Measurements from ENCODE around the gene AKAP13.

AKAP13 gene

DNA sequence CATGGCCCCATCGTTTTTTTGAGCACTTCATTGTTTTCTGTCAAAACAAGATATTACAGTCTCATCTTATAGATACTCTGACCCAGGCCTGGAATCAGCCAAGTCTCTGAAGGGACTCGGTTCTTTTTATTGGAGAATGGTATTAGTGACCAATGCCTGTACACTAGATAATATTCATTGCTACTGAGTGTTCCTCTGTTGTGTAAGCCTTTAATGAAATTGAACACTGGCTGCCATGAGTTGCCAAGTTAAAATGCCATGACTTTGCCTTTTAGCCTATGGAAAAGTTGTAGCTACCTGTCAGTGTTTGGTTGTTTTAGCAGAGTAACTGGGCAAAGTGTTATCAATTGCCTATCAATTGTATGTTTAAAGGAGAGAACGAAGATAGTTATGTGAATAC is 134.0 kb downstream of the AKAP13 start:
- Histone ChIP-seq H3K36me3 (ENCODE audit: low read length) (peaks cover 2% of the 10 kb centered on the region; the same call in 1 of the 2 replicates), H3K9me2 (replicated peaks; ENCODE audit: insufficient read depth, low read length) (no peaks in the 10 kb centered on the region), H4K20me1 (ENCODE audit: low read depth, low read length) (peaks cover 37% of the 10 kb centered on the region), H3K9ac (ENCODE audit: low read length) (no peak overlapping the region), H3K4me3 (ENCODE audit: insufficient read depth, low read length, poor library complexity, severe bottlenecking) (no peak overlapping the region), H3K9me3 (ENCODE audit: insufficient read depth, low read length) (no peaks in the 10 kb centered on the region), H3K4me2 (ENCODE audit: low read depth, low read length, poor library complexity, severe bottlenecking) (no peak overlapping the region), H3K79me2 (ENCODE audit: insufficient read depth, low read length) (peaks cover 80% of the 10 kb centered on the region), H3K27ac (ENCODE audit: low read depth, low read length) (no peak overlapping the region), H2AFZ (ENCODE audit: low read depth, low read length, severe bottlenecking) (no peak overlapping the region), H3K27me3 (ENCODE audit: low read length) (no peaks in the 10 kb centered on the region), H3F3A (ENCODE audit: insufficient read depth) (peaks cover 4% of the 10 kb centered on the region)
- no peak for TF ChIP-seq EZH2phosphoT487 (conservative IDR thresholded peaks at IDR 0.05; ENCODE audit: low read length)
- TF ChIP-seq, protein P1, sequence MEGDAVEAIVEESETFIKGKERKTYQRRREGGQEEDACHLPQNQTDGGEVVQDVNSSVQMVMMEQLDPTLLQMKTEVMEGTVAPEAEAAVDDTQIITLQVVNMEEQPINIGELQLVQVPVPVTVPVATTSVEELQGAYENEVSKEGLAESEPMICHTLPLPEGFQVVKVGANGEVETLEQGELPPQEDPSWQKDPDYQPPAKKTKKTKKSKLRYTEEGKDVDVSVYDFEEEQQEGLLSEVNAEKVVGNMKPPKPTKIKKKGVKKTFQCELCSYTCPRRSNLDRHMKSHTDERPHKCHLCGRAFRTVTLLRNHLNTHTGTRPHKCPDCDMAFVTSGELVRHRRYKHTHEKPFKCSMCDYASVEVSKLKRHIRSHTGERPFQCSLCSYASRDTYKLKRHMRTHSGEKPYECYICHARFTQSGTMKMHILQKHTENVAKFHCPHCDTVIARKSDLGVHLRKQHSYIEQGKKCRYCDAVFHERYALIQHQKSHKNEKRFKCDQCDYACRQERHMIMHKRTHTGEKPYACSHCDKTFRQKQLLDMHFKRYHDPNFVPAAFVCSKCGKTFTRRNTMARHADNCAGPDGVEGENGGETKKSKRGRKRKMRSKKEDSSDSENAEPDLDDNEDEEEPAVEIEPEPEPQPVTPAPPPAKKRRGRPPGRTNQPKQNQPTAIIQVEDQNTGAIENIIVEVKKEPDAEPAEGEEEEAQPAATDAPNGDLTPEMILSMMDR (IDR thresholded peaks at IDR 0.05; ENCODE audit: insufficient read depth, low read length, poor library complexity, severe bottlenecking) = no peak

DNA sequence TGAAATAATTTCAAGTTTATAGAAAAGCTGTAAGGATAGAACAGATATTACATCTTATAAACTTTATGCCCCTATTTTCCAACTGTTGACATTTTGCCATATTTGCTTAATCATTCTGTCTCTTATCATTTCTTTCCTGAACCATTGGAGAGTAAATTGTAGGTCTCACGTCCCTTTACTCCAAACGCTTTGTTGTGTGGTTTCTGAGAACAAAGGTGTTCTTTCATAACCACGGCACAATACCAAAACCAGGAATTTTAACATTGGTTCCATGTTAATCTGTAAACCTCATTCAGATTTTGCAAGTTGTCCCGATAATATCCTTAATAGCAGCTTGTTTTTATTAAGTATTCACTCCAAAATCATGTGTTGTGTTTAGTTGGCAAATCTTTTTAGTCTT is 134.8 kb downstream of the AKAP13 start:
- peaks cover 4% of the 10 kb centered on the region; the same call in 1 of the 2 replicates for H3F3A ChIP-seq (ENCODE audit: insufficient read depth)
- peaks cover 40% of the 10 kb centered on the region for H4K20me1 ChIP-seq (ENCODE audit: low read depth, low read length)
- H3K36me3 ChIP-seq (ENCODE audit: low read length) = peaks cover 2% of the 10 kb centered on the region; the same call in 1 of the 2 replicates
- no peak overlapping the region for H3K4me2 ChIP-seq (ENCODE audit: low read depth, low read length, poor library complexity, severe bottlenecking)
- H2AFZ ChIP-seq (ENCODE audit: low read depth, low read length, severe bottlenecking) = no peak overlapping the region
- peaks cover 80% of the 10 kb centered on the region for H3K79me2 ChIP-seq (ENCODE audit: insufficient read depth, low read length)
- no peak overlapping the region for H3K9ac ChIP-seq (ENCODE audit: low read length)
- no peak overlapping the region for H3K4me3 ChIP-seq (ENCODE audit: insufficient read depth, low read length, poor library complexity, severe bottlenecking)
- no peaks in the 10 kb centered on the region for H3K9me3 ChIP-seq (ENCODE audit: insufficient read depth, low read length)
- H3K9me2 ChIP-seq (replicated peaks; ENCODE audit: insufficient read depth, low read length) = no peaks in the 10 kb centered on the region
- H3K27ac ChIP-seq (ENCODE audit: low read depth, low read length) = no peak overlapping the region
- no peak for TF ChIP-seq EZH2phosphoT487 (conservative IDR thresholded peaks at IDR 0.05; ENCODE audit: low read length)
- TF ChIP-seq, protein P1 (IDR thresholded peaks at IDR 0.05; ENCODE audit: insufficient read depth, low read length, poor library complexity, severe bottlenecking) = no peak
- no peaks in the 10 kb centered on the region for H3K27me3 ChIP-seq (ENCODE audit: low read length)

DNA sequence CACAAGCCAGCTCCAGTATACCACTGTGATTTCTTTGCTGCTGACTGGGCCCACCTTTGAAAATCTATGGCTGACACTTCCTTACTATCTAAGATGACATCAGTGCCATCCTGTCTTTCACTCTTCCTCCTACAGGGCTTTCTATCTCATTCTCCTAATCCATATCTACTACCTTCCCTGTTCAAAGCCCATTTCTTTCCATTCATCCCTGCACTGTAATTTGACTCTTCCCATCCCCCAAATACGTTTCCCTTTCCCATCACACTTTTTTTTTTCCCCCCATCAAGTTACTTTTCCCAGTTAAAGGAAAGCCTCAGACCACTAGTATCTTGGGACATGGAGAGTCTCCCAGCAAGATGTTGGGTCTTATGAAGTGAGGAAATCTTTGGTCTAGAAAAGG is 136.7 kb downstream of the AKAP13 start:
- H3K4me2 ChIP-seq (ENCODE audit: low read depth, low read length, poor library complexity, severe bottlenecking) = no peak overlapping the region
- no peak overlapping the region for H2AFZ ChIP-seq (ENCODE audit: low read depth, low read length, severe bottlenecking)
- H3K27ac ChIP-seq (ENCODE audit: low read depth, low read length) = no peak overlapping the region
- no peaks in the 10 kb centered on the region for H3K9me3 ChIP-seq (ENCODE audit: insufficient read depth, low read length)
- peaks cover 80% of the 10 kb centered on the region for H3K79me2 ChIP-seq (ENCODE audit: insufficient read depth, low read length)
- peaks cover 2% of the 10 kb centered on the region; the same call in 1 of the 2 replicates for H3F3A ChIP-seq (ENCODE audit: insufficient read depth)
- H4K20me1 ChIP-seq (ENCODE audit: low read depth, low read length) = peaks cover 24% of the 10 kb centered on the region
- no peaks in the 10 kb centered on the region for H3K9me2 ChIP-seq (replicated peaks; ENCODE audit: insufficient read depth, low read length)
- H3K4me3 ChIP-seq (ENCODE audit: insufficient read depth, low read length, poor library complexity, severe bottlenecking) = no peak overlapping the region
- H3K9ac ChIP-seq (ENCODE audit: low read length) = no peak overlapping the region
- no peaks in the 10 kb centered on the region for H3K27me3 ChIP-seq (ENCODE audit: low read length)
- TF ChIP-seq, protein P1 (IDR thresholded peaks at IDR 0.05; ENCODE audit: insufficient read depth, low read length, poor library complexity, severe bottlenecking) = no peak
- no peak for TF ChIP-seq EZH2phosphoT487 (conservative IDR thresholded peaks at IDR 0.05; ENCODE audit: low read length)
- H3K36me3 ChIP-seq (ENCODE audit: low read length) = peaks cover 15% of the 10 kb centered on the region; the same call in 1 of the 2 replicates

Data from SU-DHL-6 (cell line).